Measurements from ENCODE around the gene CAMK1D. TPM values are rescaled to one million over a fixed set of nuclear protein-coding genes. Genes with fewer than 3 reads are reported as not detected.

Gene CAMK1D
- total and polyA plus RNA-seq, 2 experiments from 2014 or later: 4.6 to 7.2 TPM

- TF ChIP-seq NANOG (IDR thresholded peaks at IDR 0.05; ENCODE audit: borderline replicate concordance): no peak
- TF ChIP-seq, protein P1, sequence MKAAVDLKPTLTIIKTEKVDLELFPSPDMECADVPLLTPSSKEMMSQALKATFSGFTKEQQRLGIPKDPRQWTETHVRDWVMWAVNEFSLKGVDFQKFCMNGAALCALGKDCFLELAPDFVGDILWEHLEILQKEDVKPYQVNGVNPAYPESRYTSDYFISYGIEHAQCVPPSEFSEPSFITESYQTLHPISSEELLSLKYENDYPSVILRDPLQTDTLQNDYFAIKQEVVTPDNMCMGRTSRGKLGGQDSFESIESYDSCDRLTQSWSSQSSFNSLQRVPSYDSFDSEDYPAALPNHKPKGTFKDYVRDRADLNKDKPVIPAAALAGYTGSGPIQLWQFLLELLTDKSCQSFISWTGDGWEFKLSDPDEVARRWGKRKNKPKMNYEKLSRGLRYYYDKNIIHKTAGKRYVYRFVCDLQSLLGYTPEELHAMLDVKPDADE (IDR thresholded peaks at IDR 0.05): no peak
- no peak for TF ChIP-seq EZH2phosphoT487 (IDR thresholded peaks at IDR 0.05; ENCODE audit: unreplicated experiment)
- no peak for TF ChIP-seq ZNF462 (CRISPR knock-in tag; IDR thresholded peaks at IDR 0.05)
Observed at GRCh38 chr10:12667052-12667451, 317.7 kb downstream of the CAMK1D start (continued).

- H4K20me1 ChIP-seq (replicated peaks; ENCODE audit: insufficient read depth): no peaks in the 10 kb centered on the region; the same call in 1 of the 2 replicates
- peaks cover 4% of the 10 kb centered on the region; the same call in 1 of the 3 replicates for H3K4me1 Mint-ChIP-seq
- no peaks in the 10 kb centered on the region for H3K27me3 Mint-ChIP-seq (ENCODE audit: insufficient read depth, low read depth, poor library complexity)
- ATAC-seq (no peak), DNase-seq (ENCODE audit: low spot score) (no peak)
- H3K79me2 ChIP-seq (replicated peaks; ENCODE audit: insufficient read depth): no peaks in the 10 kb centered on the region
- no peak overlapping the region for H3K4me3 Mint-ChIP-seq
- no peak overlapping the region for H3K27ac ChIP-seq (ENCODE audit: low read depth)
- H3K36me3 ChIP-seq (ENCODE audit: insufficient read depth): no peaks in the 10 kb centered on the region
- H2AFZ ChIP-seq: no peak overlapping the region
- H3K9me3 Mint-ChIP-seq: peaks cover 7% of the 10 kb centered on the region
- TF ChIP-seq STAT1 (IDR thresholded peaks at IDR 0.05; ENCODE audit: unreplicated experiment) (no peak), ZNF331 (CRISPR knock-in tag; IDR thresholded peaks at IDR 0.05; ENCODE audit: low read depth) (no peak), EZH2 (IDR thresholded peaks at IDR 0.05; ENCODE audit: low read depth, unreplicated experiment) (no peak), REST (IDR thresholded peaks at IDR 0.05; ENCODE audit: unreplicated experiment) (no peak), CREB1 (CRISPR knock-in tag; IDR thresholded peaks at IDR 0.05; ENCODE audit: low read depth) (no peak)
- TF ChIP-seq, protein P1 (IDR thresholded peaks at IDR 0.05): no peak
- no peaks in the 10 kb centered on the region for H3K9me2 ChIP-seq (ENCODE audit: insufficient read depth)
- H3K4me3 ChIP-seq: no peak overlapping the region
- no peaks in the 10 kb centered on the region for H3K36me3 Mint-ChIP-seq (ENCODE audit: low read depth)
- no peaks in the 10 kb centered on the region for H3K4me1 ChIP-seq (ENCODE audit: insufficient read depth)
- no peaks in the 10 kb centered on the region for H3K27me3 ChIP-seq (ENCODE audit: insufficient read depth)
- no peak overlapping the region for H3K4me2 ChIP-seq
- H3K27ac Mint-ChIP-seq: no peak overlapping the region
- H3F3A ChIP-seq (replicated peaks; ENCODE audit: low read depth): no peaks in the 10 kb centered on the region
Observed at GRCh38 chr10:12668634-12669033, 319.3 kb downstream of the CAMK1D start.
